Cerebellar nuclear complex (tissue), 1 donor: Measurements from ENCODE around the gene TMEM170B.
"Not testable (repeated sequence)": the region's sequence is repeated elsewhere in the genome, so short reads cannot be mapped to it uniquely, and the experiment has no call there.

Experiments used
- DNase-seq, 2 experiments: peaks; one replicate each; lab custom pipeline; 2025; lab: John Stamatoyannopoulos, UW

Gene TMEM170B

GRCh38 chr6:11528996-11529395 lies 8.6 kb upstream of the TMEM170B start:
- no peak for DNase-seq

- DNase-seq: peak in 1 of 2 experiments; percentile 7
Observed at GRCh38 chr6:11532097-11532496, 5.5 kb upstream of the TMEM170B start.

GRCh38 chr6:11534561-11534960 lies 3.0 kb upstream of the TMEM170B start:
- DNase-seq: no peak

GRCh38 chr6:11535801-11536230 lies 1.7 kb upstream of the TMEM170B start:
- no peak for DNase-seq

- DNase-seq: peak in 1 of 2 experiments; percentile 18
Observed at GRCh38 chr6:11536795-11537194, 754 bp upstream of the TMEM170B start.

GRCh38 chr6:11538052-11538818 lies 686 bp downstream of the TMEM170B start:
- no peak for DNase-seq

- DNase-seq: no peak
Observed at GRCh38 chr6:11538819-11539468, 1.4 kb downstream of the TMEM170B start.

GRCh38 chr6:11542863-11543262 lies 5.3 kb downstream of the TMEM170B start:
- DNase-seq: no peak

- no peak for DNase-seq
Observed at GRCh38 chr6:11543919-11544518, 6.5 kb downstream of the TMEM170B start.

GRCh38 chr6:11547846-11548245 lies 10.3 kb downstream of the TMEM170B start:
- DNase-seq: not testable (repeated sequence)

GRCh38 chr6:11548578-11548977 lies 11.0 kb downstream of the TMEM170B start:
- DNase-seq: not testable (repeated sequence)

- no peak for DNase-seq
Observed at GRCh38 chr6:11551053-11551452, 13.5 kb downstream of the TMEM170B start.

- no peak for DNase-seq
Observed at GRCh38 chr6:11552442-11552841, 14.9 kb downstream of the TMEM170B start.

- no peak for DNase-seq
Observed at GRCh38 chr6:11553824-11554223, 16.3 kb downstream of the TMEM170B start.

GRCh38 chr6:11556309-11556708 lies 18.8 kb downstream of the TMEM170B start:
- DNase-seq: no peak

- DNase-seq: no peak
Observed at GRCh38 chr6:11563793-11564192, 26.2 kb downstream of the TMEM170B start.

- DNase-seq: no peak
Observed at GRCh38 chr6:11566609-11567008, 29.1 kb downstream of the TMEM170B start.

GRCh38 chr6:11571073-11571472 lies 33.5 kb downstream of the TMEM170B start:
- DNase-seq: no peak

- no peak for DNase-seq
Observed at GRCh38 chr6:11575408-11576033, 38.0 kb downstream of the TMEM170B start.

GRCh38 chr6:11580686-11581405 lies 43.3 kb downstream of the TMEM170B start:
- no peak for DNase-seq

- no peak for DNase-seq
Observed at GRCh38 chr6:11584244-11584643, 46.7 kb downstream of the TMEM170B start.
